B cell (primary cell): ENCODE data around the gene VWA8. TPM values are rescaled to one million over a fixed set of nuclear protein-coding genes. Genes with fewer than 3 reads are reported as not detected.

Experiments used
- ATAC-seq: fragments of 200-7000 bp; cut with Tn5 transposase; one replicate; pipeline ENCODE4 v1.10.0; 2021; ENCODE audit warnings: low read depth, mild to moderate bottlenecking, moderate number of reproducible peaks, moderate library complexity
- CTCF ChIA-PET: fragments of 350-600 bp; sonication (Branson Sonifier 250); formaldehyde crosslinking; loops from one replicate; lab custom pipeline; 2021; ENCODE audit warnings: antibody characterized with exemption, inconsistent platforms; lab: Charles Lee
- POLR2A ChIA-PET: fragments of 350-600 bp; sonication (Branson Sonifier 250); formaldehyde crosslinking; loops from one replicate; lab custom pipeline; 2021; ENCODE audit warnings: antibody characterized with exemption; lab: Charles Lee
- DNase-seq: peaks from one replicate; pipeline ENCODE4 v3.0.0; 2013
- H2AFZ ChIP-seq: 2 replicates; pipeline ENCODE4 v1.6.1; 2012; ENCODE audit warnings: mild to moderate bottlenecking, low read depth, low read length; ENCODE audit not compliant: insufficient read depth, poor library complexity, severe bottlenecking
- H3K27ac ChIP-seq, 2 donors: 1 replicate in 1 of 2; 2 replicates in 1 of 2; pipeline ENCODE4 v1.5.1; 2012 to 2013; ENCODE audit warnings: low read length in 2 of 2, mild to moderate bottlenecking in 2 of 2, moderate library complexity in 1 of 2
- H3K27me3 ChIP-seq, 4 experiments: fragments of 200-600 bp in 1 of 4; sonication (generic) in 1 of 4; replicated peaks in 1 of 4; 1 replicate in 2 of 4; 2 replicates in 2 of 4; pipeline versions ENCODE4 v1.6.1 to v1.7.0; 2013 to 2016; ENCODE audit warnings: low read length in 3 of 4, mild to moderate bottlenecking in 2 of 4, mixed read lengths in 1 of 4, moderate library complexity in 1 of 4; ENCODE audit not compliant: insufficient read depth in 4 of 4, control insufficient read depth in 3 of 4; ENCODE audit errors: control extremely low read depth in 1 of 4
- H3K36me3 ChIP-seq, 2 experiments: replicated peaks in 1 of 2; 1 replicate in 1 of 2; 2 replicates in 1 of 2; pipeline versions ENCODE4 v1.6.1 to v1.7.1; 2013; ENCODE audit warnings: low read length in 1 of 2; ENCODE audit not compliant: insufficient read depth in 2 of 2, control insufficient read depth in 1 of 2; ENCODE audit errors: control extremely low read depth in 1 of 2, extremely low read depth in 1 of 2
- H3K4me1 ChIP-seq, 2 donors: fragments of 200-600 bp in 1 of 2; sonication (generic) in 1 of 2; 1 replicate in 1 of 2; 2 replicates in 1 of 2; pipeline versions ENCODE4 v1.5.1 to v1.6.1; 2013 to 2017; ENCODE audit warnings: low read length in 2 of 2; ENCODE audit not compliant: control insufficient read depth in 2 of 2, insufficient read depth in 2 of 2
- H3K4me2 ChIP-seq: replicated peaks from 2 replicates; pipeline ENCODE3; 2012; ENCODE audit warnings: mild to moderate bottlenecking, low read depth, low read length; ENCODE audit not compliant: poor library complexity, severe bottlenecking
- H3K4me3 ChIP-seq, 5 experiments: fragments of 200-600 bp in 1 of 5; sonication (generic) in 1 of 5; 1 replicate in 3 of 5; 2 replicates in 2 of 5; pipeline versions ENCODE4 v1.5.1 to v1.7.0; 2011 to 2016; ENCODE audit warnings: low read length in 4 of 5, mild to moderate bottlenecking in 4 of 5, low read depth in 2 of 5, control low read depth in 1 of 5, moderate library complexity in 1 of 5; ENCODE audit not compliant: insufficient read depth in 1 of 5; ENCODE audit errors: control extremely low read depth in 1 of 5, extremely low read depth in 1 of 5
- H3K79me2 ChIP-seq: fragments of 200-600 bp; sonication (generic); one replicate; pipeline ENCODE4 v1.6.0; 2016; ENCODE audit warnings: low read length; ENCODE audit not compliant: control insufficient read depth, insufficient read depth
- H3K9ac ChIP-seq: fragments of 200-600 bp; sonication (generic); 2 replicates; pipeline ENCODE4 v1.6.1; 2017; ENCODE audit warnings: mild to moderate bottlenecking, low read length, moderate library complexity
- H3K9me3 ChIP-seq, 3 donors: one replicate each; pipeline versions ENCODE4 v1.6.1 to v1.7.1; 2013; ENCODE audit warnings: low read length in 2 of 3; ENCODE audit not compliant: control insufficient read depth in 2 of 3, insufficient read depth in 1 of 3; ENCODE audit errors: control extremely low read depth in 1 of 3
- H4K20me1 ChIP-seq: 2 replicates; pipeline ENCODE4 v1.6.0; 2012; ENCODE audit warnings: mild to moderate bottlenecking, low read length; ENCODE audit not compliant: insufficient read depth, control insufficient read depth, poor library complexity, severe bottlenecking
- H3K27ac Mint-ChIP-seq: one replicate; pipeline ENCODE4 v1.8.0; 2021; ENCODE audit warnings: mixed read lengths
- H3K27me3 Mint-ChIP-seq: one replicate; pipeline ENCODE4 v1.8.0; 2021; ENCODE audit warnings: mixed read lengths
- H3K4me1 Mint-ChIP-seq: one replicate; pipeline ENCODE4 v1.8.0; 2021; ENCODE audit warnings: mixed read lengths
- H3K4me3 Mint-ChIP-seq: one replicate; pipeline ENCODE4 v1.8.0; 2021; ENCODE audit warnings: mixed read lengths
- H3K9me3 Mint-ChIP-seq: one replicate; pipeline ENCODE4 v1.8.0; 2022; ENCODE audit warnings: mixed read lengths; ENCODE audit not compliant: insufficient read depth
- CTCF ChIP-seq: fragments of 200-600 bp; IDR thresholded peaks from one replicate; pipeline ENCODE4 v1.8.0; 2022; ENCODE audit warnings: antibody characterized with exemption, mild to moderate bottlenecking
- EZH2 ChIP-seq: IDR thresholded peaks from 2 replicates; pipeline ENCODE4 v1.6.1; 2012; ENCODE audit warnings: borderline replicate concordance, low read depth, mild to moderate bottlenecking, moderate library complexity, low read length; ENCODE audit not compliant: insufficient read depth, poor library complexity, severe bottlenecking
- WGBS: methylation state at CpG from one replicate; pipeline ENCODE4 v1.1.5; 2013; ENCODE audit warnings: missing lambda C conversion rate; ENCODE audit not compliant: insufficient coverage; 5-methylcytosine and 5-hydroxymethylcytosine counted together
- intact Hi-C: fragments of 100-400 bp; cut with micrococcal nuclease; formaldehyde crosslinking; loops from one replicate; pipeline ENCODE4 v1.10.0; 2022
- polyA plus RNA-seq: library from polyadenylated mRNA; depleted of rRNA; stranded (reverse); fragments of >200 nt; gene quantifications from 2 replicates; pipeline ENCODE4 v1.2.3, GENCODE V29; 2012
- total RNA-seq, 2 donors: library from RNA; stranded (reverse); fragments of 120-200 nt in 1 of 2; gene quantifications; 1 replicate in 1 of 2; 2 replicates in 1 of 2; pipeline versions ENCODE4 v1.2.3 to v1.2.4, GENCODE V29; 2013 to 2022

Gene VWA8
- total and polyA plus RNA-seq, 2 donors (not counting 1 experiment from before 2014, with no cell fraction given): 6.0 to 19.7 TPM

GRCh38 chr13:41895478-41895877 is 65.4 kb downstream of the VWA8 start:
- Histone ChIP-seq H3K9me3 (no peaks in the 10 kb centered on the region), H3K36me3 (peaks cover 0 to 2% of the 10 kb centered on the region in 2 experiments), H3K79me2 (no peaks in the 10 kb centered on the region), H4K20me1 (no peaks in the 10 kb centered on the region), H3K9ac (no peak overlapping the region), H3K27ac (no peak overlapping the region), H3K4me3 (no peak overlapping the region), H3K4me2 (no peak overlapping the region), H3K27me3 (no peaks in the 10 kb centered on the region), H2AFZ (no peak overlapping the region), H3K4me1 (no peaks in the 10 kb centered on the region)
- TF ChIP-seq EZH2 (no peak), CTCF (no peak)
- Mint-ChIP-seq H3K4me1 (no peaks in the 10 kb centered on the region), H3K27me3 (no peaks in the 10 kb centered on the region), H3K4me3 (no peak overlapping the region), H3K9me3 (no peaks in the 10 kb centered on the region), H3K27ac (no peak overlapping the region)
- WGBS: no CpG with 5 or more reads among the region's 1 CpG
- intact Hi-C loops: no loop called here
- ATAC-seq (no peak), DNase-seq (no peak)
- ChIA-PET POLR2A (no interaction called here), CTCF (no interaction called here)

GRCh38 chr13:41891119-41891518 is 69.8 kb downstream of the VWA8 start:
- Mint-ChIP-seq H3K27me3 (no peaks in the 10 kb centered on the region), H3K9me3 (no peaks in the 10 kb centered on the region), H3K4me1 (no peaks in the 10 kb centered on the region), H3K4me3 (no peak overlapping the region), H3K27ac (no peak overlapping the region)
- ChIA-PET CTCF (no interaction called here), POLR2A (no interaction called here)
- TF ChIP-seq EZH2 (no peak), CTCF (no peak)
- 94% methylated on average over 4 of the region's 4 CpGs for WGBS
- no peaks in the 10 kb centered on the region for H3K79me2 ChIP-seq
- no peaks in the 10 kb centered on the region for H3K27me3 ChIP-seq
- no peaks in the 10 kb centered on the region for H3K4me1 ChIP-seq
- no peak overlapping the region for H3K27ac ChIP-seq
- no peak overlapping the region for H3K4me3 ChIP-seq
- H3K4me2 ChIP-seq: no peak overlapping the region
- intact Hi-C loops: no loop called here
- H4K20me1 ChIP-seq: no peaks in the 10 kb centered on the region
- H3K36me3 ChIP-seq: peaks cover 2 to 4% of the 10 kb centered on the region in 2 experiments
- ATAC-seq (no peak), DNase-seq (no peak)
- no peak overlapping the region for H2AFZ ChIP-seq
- H3K9ac ChIP-seq: no peak overlapping the region
- H3K9me3 ChIP-seq: no peaks in the 10 kb centered on the region
